ENCODE results near the gene IQSEC3. TPM values are rescaled to one million over a fixed set of nuclear protein-coding genes. Genes with fewer than 3 reads are reported as not detected.

IQSEC3 gene
- total and polyA plus RNA-seq, 2 of the 13 experiments (the other 11 are each of a cell fraction or from before 2014, with no cell fraction given), result not detected

DNA sequence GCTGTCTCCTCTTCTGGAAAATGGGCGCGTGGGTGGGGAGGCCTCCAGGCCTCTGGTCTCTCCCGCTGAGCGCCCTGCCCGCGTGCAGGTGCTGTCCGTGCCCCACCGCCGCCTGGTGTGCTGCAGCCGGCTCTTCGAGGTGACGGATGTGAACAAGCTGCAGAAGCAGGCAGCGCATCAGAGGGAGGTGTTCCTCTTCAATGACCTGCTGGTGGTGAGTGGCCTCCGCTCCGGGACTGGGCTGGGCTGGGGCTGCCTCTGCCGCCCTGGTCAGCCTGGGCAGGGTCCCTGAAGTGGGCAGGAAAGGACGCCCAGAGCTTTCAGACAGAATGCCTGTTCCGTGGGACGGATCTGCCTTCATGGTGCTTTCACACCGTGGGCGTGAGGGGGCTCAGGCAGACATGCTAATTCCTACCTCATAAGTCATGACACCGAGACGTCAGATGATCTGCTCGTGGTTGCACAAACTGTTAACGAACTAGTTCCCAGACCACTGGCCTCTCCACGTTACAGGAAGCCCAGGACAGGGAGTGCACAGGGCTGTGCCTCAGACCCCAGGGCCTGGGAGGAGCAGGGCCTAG is 96.9 kb downstream of the IQSEC3 start:
- in situ Hi-C loops (cut with HindIII; ENCODE audit: extremely low pct_ligation_motif_present, low pct_unique_long_range_greater_than_20kb), result no loop called here
- POLR2A ChIA-PET, result no interaction called here
- DNase-seq (ENCODE audit: low spot score), result no peak

More for the DNA sequence above, 96.9 kb downstream of the IQSEC3 start:
- peaks cover 32% of the 10 kb centered on the region for H3K4me1 ChIP-seq (ENCODE audit: insufficient read depth, low read length)
- ATAC-seq, result no peak; the same call in 1 of the 3 replicates
- no peak for FAIRE-seq
- TF ChIP-seq HDAC1 (CRISPR knock-in tag; IDR thresholded peaks at IDR 0.05) (no peak), ZNF850 (CRISPR knock-in tag; conservative IDR thresholded peaks at IDR 0.05) (no peak), RFX1 (IDR thresholded peaks at IDR 0.05) (no peak), RORA (CRISPR knock-in tag; IDR thresholded peaks at IDR 0.05) (no peak), ZNF549 (CRISPR knock-in tag; IDR thresholded peaks at IDR 0.05) (no peak), HMG20B (CRISPR knock-in tag; conservative IDR thresholded peaks at IDR 0.05) (no peak), SMC3 (IDR thresholded peaks at IDR 0.05; ENCODE audit: low read length) (no peak), ZNF543 (CRISPR knock-in tag; IDR thresholded peaks at IDR 0.05) (no peak), ZNF567 (CRISPR knock-in tag; IDR thresholded peaks at IDR 0.05; ENCODE audit: borderline replicate concordance) (no peak), TRIM24 (CRISPR knock-in tag; IDR thresholded peaks at IDR 0.05) (no peak)
- TF ChIP-seq, protein P1, sequence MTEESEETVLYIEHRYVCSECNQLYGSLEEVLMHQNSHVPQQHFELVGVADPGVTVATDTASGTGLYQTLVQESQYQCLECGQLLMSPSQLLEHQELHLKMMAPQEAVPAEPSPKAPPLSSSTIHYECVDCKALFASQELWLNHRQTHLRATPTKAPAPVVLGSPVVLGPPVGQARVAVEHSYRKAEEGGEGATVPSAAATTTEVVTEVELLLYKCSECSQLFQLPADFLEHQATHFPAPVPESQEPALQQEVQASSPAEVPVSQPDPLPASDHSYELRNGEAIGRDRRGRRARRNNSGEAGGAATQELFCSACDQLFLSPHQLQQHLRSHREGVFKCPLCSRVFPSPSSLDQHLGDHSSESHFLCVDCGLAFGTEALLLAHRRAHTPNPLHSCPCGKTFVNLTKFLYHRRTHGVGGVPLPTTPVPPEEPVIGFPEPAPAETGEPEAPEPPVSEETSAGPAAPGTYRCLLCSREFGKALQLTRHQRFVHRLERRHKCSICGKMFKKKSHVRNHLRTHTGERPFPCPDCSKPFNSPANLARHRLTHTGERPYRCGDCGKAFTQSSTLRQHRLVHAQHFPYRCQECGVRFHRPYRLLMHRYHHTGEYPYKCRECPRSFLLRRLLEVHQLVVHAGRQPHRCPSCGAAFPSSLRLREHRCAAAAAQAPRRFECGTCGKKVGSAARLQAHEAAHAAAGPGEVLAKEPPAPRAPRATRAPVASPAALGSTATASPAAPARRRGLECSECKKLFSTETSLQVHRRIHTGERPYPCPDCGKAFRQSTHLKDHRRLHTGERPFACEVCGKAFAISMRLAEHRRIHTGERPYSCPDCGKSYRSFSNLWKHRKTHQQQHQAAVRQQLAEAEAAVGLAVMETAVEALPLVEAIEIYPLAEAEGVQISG (CRISPR knock-in tag; IDR thresholded peaks at IDR 0.05), result no peak
- TF ChIP-seq, protein P2, sequence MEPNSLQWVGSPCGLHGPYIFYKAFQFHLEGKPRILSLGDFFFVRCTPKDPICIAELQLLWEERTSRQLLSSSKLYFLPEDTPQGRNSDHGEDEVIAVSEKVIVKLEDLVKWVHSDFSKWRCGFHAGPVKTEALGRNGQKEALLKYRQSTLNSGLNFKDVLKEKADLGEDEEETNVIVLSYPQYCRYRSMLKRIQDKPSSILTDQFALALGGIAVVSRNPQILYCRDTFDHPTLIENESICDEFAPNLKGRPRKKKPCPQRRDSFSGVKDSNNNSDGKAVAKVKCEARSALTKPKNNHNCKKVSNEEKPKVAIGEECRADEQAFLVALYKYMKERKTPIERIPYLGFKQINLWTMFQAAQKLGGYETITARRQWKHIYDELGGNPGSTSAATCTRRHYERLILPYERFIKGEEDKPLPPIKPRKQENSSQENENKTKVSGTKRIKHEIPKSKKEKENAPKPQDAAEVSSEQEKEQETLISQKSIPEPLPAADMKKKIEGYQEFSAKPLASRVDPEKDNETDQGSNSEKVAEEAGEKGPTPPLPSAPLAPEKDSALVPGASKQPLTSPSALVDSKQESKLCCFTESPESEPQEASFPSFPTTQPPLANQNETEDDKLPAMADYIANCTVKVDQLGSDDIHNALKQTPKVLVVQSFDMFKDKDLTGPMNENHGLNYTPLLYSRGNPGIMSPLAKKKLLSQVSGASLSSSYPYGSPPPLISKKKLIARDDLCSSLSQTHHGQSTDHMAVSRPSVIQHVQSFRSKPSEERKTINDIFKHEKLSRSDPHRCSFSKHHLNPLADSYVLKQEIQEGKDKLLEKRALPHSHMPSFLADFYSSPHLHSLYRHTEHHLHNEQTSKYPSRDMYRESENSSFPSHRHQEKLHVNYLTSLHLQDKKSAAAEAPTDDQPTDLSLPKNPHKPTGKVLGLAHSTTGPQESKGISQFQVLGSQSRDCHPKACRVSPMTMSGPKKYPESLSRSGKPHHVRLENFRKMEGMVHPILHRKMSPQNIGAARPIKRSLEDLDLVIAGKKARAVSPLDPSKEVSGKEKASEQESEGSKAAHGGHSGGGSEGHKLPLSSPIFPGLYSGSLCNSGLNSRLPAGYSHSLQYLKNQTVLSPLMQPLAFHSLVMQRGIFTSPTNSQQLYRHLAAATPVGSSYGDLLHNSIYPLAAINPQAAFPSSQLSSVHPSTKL (CRISPR knock-in tag; IDR thresholded peaks at IDR 0.05), result no peak
- H4K20me1 ChIP-seq (ENCODE audit: insufficient read depth, low read length), result 0 out of 2 replicates have a peak, but pooled peaks cover 3% of the 10 kb centered on the region
- no peak overlapping the region for H3K27ac ChIP-seq (ENCODE audit: extremely low read length, insufficient read depth, low read length)
- H3K27me3 ChIP-seq (ENCODE audit: control insufficient read depth in 1 of 2, insufficient read depth in 2 of 2, low read length in 2 of 2), result peaks cover 0 to 64% of the 10 kb centered on the region in 2 experiments; a peak in 4 of 5 replicates
- no peaks in the 10 kb centered on the region for H3K36me3 ChIP-seq (replicated peaks in 1 of 2; ENCODE audit: control insufficient read depth in 1 of 2, insufficient read depth in 2 of 2, low read length in 2 of 2)
- no peaks in the 10 kb centered on the region for H3K9me3 ChIP-seq (ENCODE audit: low read length)
- no TSS peak for BruUV-seq (replicated peaks)
- no peak overlapping the region for H3K4me2 ChIP-seq (ENCODE audit: low read depth, low read length)
- H3K79me2 ChIP-seq (ENCODE audit: insufficient read depth, low read length), result no peaks in the 10 kb centered on the region
- no peak overlapping the region for H3K9ac ChIP-seq (ENCODE audit: insufficient read depth, low read depth, low read length)
- intact Hi-C loops (cut with micrococcal nuclease; ENCODE audit: unreplicated experiment), result no loop called here
- CTCF ChIA-PET (ENCODE audit: low intra/inter-chr PET ratio, low total read pairs), result no interaction called here
- no peak overlapping the region for H2AFZ ChIP-seq (ENCODE audit: low read length)
- H3K4me3 ChIP-seq (replicated peaks in 1 of 3; ENCODE audit: insufficient read depth in 1 of 3, low read depth in 2 of 3, low read length in 3 of 3), result no peak overlapping the region
- WGBS (ENCODE audit: low lambda C conversion rate), result 80% methylated on average over 12 of the region's 26 CpGs
